ENCODE data around the gene CHCHD6.

DNA sequence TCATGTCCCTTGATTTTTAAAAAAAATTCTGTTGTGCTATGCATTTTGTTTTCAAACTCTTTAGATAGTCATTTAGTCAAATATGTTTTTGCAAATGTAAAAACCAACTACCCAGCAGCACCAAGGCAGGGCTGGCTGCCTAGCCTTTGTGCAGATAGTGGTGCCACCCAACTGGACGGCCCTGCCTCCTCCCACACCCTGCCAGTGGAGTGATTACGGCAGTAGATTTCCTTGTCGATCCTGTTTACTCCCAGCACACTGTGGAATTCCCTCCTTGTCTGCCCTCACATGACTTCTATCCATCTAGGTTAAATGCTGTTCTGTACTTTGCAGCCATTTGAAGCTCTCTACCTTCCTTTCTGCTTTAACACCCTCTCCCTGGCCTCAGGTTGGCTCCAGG, 199.5 kb downstream of the CHCHD6 start:
- no peak for TF ChIP-seq EZH2 (IDR thresholded peaks at IDR 0.05)
- no peak for TF ChIP-seq POLR2AphosphoS5 (IDR thresholded peaks at IDR 0.05; ENCODE audit: borderline replicate concordance, low read depth, low read length)

All from SK-N-MC (cell line).